SK-N-MC (cell line): ENCODE results near the gene ILKAP.

Experiments used
- EZH2 ChIP-seq: fragments of 200-600 bp; sonication (generic); IDR thresholded peaks from one replicate; pipeline ENCODE4 v1.6.1; 2017; ENCODE audit warnings: antibody characterized with exemption
- FOXP2 ChIP-seq: optimal IDR thresholded peaks from 2 replicates; pipeline ENCODE3; 2011; ENCODE audit warnings: mild to moderate bottlenecking, moderate library complexity; ENCODE audit not compliant: insufficient read depth; ENCODE audit errors: extremely low read length, control extremely low read depth
- POLR2AphosphoS5 ChIP-seq: IDR thresholded peaks from 2 replicates; pipeline ENCODE4 v1.6.1; 2012; ENCODE audit warnings: mild to moderate bottlenecking, low read depth, low read length, borderline replicate concordance

DNA sequence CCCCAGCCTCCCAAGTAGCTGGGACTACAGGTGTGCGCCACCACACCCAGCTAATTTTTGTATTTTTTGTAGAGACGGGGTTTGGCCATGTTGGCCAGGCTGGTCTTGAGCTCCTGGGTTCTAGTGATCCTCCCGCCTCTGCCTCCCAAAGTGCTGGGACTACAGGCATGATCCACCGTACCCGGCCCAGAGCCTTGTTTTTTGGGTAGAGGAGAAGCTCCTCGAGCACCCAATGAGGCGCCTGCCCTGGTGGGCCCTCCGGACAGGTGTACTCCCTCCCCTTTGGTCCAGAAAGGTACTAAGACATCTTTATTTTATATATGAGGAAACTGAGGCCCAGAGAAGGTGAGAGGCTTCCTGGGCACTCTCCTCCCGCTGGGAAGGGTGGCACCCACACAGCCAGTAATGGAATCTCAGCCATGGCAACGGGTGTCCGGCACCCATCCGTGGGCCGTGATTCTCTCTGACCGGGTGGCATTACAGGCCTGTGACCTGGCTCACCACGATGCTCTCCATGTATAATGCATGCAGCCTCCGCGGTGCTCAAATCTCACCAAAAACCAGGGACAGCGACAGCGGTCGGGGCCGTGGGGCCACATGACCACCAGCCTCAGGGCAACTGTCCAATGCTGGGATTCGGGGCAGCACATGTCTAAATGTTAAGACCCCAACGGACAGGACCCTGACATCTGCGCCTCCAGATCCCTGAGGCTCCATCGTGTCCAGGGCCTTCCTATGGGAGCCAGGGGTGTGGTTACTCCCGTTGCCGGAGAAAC, 81.8 kb downstream of the ILKAP start:
- no peak for TF ChIP-seq EZH2
- TF ChIP-seq POLR2AphosphoS5, result no peak
- no peak for TF ChIP-seq FOXP2
